Measurements from ENCODE around the gene SH3GL1.

GRCh38 chr19:4402171-4403004, 2.0 kb upstream of the SH3GL1 start, which contains the start of gene CHAF1A:
- no peak for TF ChIP-seq CTCF (IDR thresholded peaks at IDR 0.05 in 2 of 3, conservative IDR thresholded peaks at IDR 0.05 in 1 of 3; ENCODE audit: control insufficient read depth in 2 of 3, extremely low read depth in 1 of 3, insufficient read depth in 1 of 3, low read depth in 3 of 3, low read length in 3 of 3)
- peak; percentile 92 for TF ChIP-seq USF2 (IDR thresholded peaks at IDR 0.05; ENCODE audit: borderline replicate concordance, low read depth, low read length)
- no peak; the same call in 1 of the 2 replicates for TF ChIP-seq TAF1 (IDR thresholded peaks at IDR 0.05; ENCODE audit: borderline replicate concordance, low read depth, low read length)
- no peak for TF ChIP-seq ESRRA (IDR thresholded peaks at IDR 0.05; ENCODE audit: low read length)
